Ovary (tissue), 3 donors: Measurements from ENCODE around the gene COA3.
"Not testable (repeated sequence)": the region's sequence is repeated elsewhere in the genome, so short reads cannot be mapped to it uniquely, and the experiment has no call there.

Source experiments
- CTCF ChIP-seq, 3 donors: fragments of 450-650 bp in 2 of 3; fragments of 200-600 bp in 1 of 3; IDR thresholded peaks; one replicate each; pipeline versions ENCODE4 v1.5.1 to v1.8.0; 2016 to 2022; ENCODE audit warnings: antibody characterized with exemption in 3 of 3, mild to moderate bottlenecking in 1 of 3
- EP300 ChIP-seq: sonication (generic); formaldehyde crosslinking; IDR thresholded peaks from one replicate; pipeline ENCODE4 v1.6.1; 2017; ENCODE audit warnings: antibody characterized with exemption
- POLR2A ChIP-seq: fragments of 450-650 bp; IDR thresholded peaks from one replicate; pipeline ENCODE4 v1.6.1; 2017; ENCODE audit warnings: antibody characterized with exemption, mild to moderate bottlenecking, moderate library complexity
- donor health status: DM: no; HTN: no; CAD: no.

- not testable (repeated sequence) for TF ChIP-seq CTCF (IDR thresholded peaks at IDR 0.05); EP300; POLR2A
These were observed 28.5 kb downstream of the COA3 start for GRCh38 chr17:42769964-42770363.
